ENCODE measurements around the gene UCN.
A peak's percentile ranks its signal among the peaks of the same experiment; 100 is the strongest.
"Not testable (repeated sequence)": the region's sequence is repeated elsewhere in the genome, so short reads cannot be mapped to it uniquely, and the experiment has no call there.

UCN gene

DNA sequence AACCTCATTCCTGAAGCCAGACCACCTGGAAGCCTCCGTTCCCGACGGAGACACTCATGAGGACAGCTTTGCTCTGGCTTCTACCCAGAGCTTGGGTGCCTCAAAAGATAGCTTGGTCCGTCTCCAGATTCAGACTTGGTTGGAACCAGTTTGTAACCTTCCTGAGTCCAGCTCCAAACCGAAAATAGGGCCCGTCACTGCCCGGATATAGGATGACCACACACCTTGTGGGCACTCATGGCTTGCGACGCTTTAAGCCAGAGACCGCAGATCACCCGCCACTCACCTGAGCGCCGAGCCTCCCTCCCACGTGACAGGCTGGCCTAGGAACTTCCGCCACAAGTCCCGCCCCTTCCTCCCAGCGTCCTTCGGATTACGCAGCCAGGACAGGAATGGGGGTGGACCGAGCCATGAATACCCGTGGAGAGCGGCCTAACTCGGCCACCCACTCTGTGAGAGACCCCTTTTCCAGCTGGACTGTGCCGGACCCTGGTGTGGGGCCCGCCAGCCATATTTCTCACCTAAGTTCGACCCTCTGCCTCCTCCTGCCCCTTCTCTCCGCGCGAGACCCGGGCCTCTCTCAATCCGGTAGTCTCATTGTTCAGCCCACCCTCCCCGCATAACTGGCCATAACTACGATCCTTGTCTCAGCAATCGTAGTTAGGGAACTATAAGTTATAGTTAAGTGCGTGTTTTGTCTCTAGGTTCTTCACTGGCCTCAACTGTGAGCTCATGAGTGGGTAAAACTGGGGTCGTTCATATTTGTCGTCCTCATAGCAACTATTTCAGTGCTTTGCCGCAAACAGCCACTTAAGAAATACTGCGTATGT lies 14.7 kb upstream of the UCN start, which contains the start of gene MPV17:
MPV17 (minus strand) TSS at position 332 of the 830 bp plus-strand sequence. CDS start 580 bp downstream, outside the sequence.
- Histone ChIP-seq H4K20me1 (ENCODE audit: insufficient read depth, low read length) (peaks cover 6% of the 10 kb centered on the region; the same call in 1 of the 2 replicates), H3K4me3 (ENCODE audit: low read depth in 1 of 2, low read length in 2 of 2) (peak within 1 kb of the TSS; percentile 89 to 91), H3K9ac (ENCODE audit: low read depth, low read length) (peak within 1 kb of the TSS; percentile 86), H3K36me3 (ENCODE audit: insufficient read depth, low read length) (peaks cover 29% of the 10 kb centered on the region), H3K27ac (ENCODE audit: low read length) (peak within 1 kb of the TSS; percentile 92), H2AFZ (ENCODE audit: low read depth, low read length) (peak within 1 kb of the TSS; percentile 92), H3K27me3 (ENCODE audit: insufficient read depth, low read length, poor library complexity) (no peaks in the 10 kb centered on the region), H3K9me3 (ENCODE audit: insufficient read depth, low read length, severe bottlenecking) (no peaks in the 10 kb centered on the region), H3K4me1 (ENCODE audit: insufficient read depth, low read length) (peaks cover 35% of the 10 kb centered on the region), H3K4me2 (ENCODE audit: insufficient read depth, low read length) (peak within 1 kb of the TSS; percentile 90), H3K79me2 (ENCODE audit: insufficient read depth, low read length) (peaks cover 35% of the 10 kb centered on the region)
- TF ChIP-seq EZH2 (IDR thresholded peaks at IDR 0.05; ENCODE audit: borderline replicate concordance, low read depth, low read length, severe bottlenecking) = no peak
- TF ChIP-seq, protein P1, sequence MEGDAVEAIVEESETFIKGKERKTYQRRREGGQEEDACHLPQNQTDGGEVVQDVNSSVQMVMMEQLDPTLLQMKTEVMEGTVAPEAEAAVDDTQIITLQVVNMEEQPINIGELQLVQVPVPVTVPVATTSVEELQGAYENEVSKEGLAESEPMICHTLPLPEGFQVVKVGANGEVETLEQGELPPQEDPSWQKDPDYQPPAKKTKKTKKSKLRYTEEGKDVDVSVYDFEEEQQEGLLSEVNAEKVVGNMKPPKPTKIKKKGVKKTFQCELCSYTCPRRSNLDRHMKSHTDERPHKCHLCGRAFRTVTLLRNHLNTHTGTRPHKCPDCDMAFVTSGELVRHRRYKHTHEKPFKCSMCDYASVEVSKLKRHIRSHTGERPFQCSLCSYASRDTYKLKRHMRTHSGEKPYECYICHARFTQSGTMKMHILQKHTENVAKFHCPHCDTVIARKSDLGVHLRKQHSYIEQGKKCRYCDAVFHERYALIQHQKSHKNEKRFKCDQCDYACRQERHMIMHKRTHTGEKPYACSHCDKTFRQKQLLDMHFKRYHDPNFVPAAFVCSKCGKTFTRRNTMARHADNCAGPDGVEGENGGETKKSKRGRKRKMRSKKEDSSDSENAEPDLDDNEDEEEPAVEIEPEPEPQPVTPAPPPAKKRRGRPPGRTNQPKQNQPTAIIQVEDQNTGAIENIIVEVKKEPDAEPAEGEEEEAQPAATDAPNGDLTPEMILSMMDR (IDR thresholded peaks at IDR 0.05; ENCODE audit: borderline replicate concordance, extremely low read depth, low read length, poor library complexity, severe bottlenecking) = no peak
- DNase-seq = peak; percentile 88
- peak; percentile 95 for ATAC-seq (ENCODE audit: insufficient read depth, low read depth)

DNA sequence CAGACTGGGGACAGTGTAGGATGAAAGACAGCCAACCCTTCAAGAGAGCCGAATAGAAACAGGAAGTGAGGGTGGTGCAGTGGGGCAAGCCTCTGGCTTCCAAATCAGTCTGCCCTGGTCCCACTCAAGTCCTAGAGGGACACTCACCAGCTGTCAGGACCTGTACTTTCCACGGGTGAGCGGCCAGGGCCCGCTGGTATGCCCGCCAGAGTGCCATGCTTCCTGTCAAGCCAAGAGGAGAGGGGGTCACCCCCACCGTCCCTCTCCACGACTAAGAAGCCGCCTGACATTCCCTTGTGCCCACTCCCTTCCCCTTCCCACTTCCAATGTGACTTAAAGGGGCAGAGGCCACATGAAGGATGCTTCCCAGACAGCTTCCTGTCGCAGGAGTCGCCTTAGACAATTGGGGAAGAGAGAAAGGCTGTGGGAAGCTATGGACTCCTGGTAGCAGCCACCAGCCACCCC lies 14.1 kb upstream of the UCN start:
- Histone ChIP-seq H2AFZ (ENCODE audit: low read depth, low read length) (peak overlapping the region; percentile 92), H3K27ac (ENCODE audit: low read length) (peak overlapping the region; percentile 92), H3K4me1 (ENCODE audit: insufficient read depth, low read length) (peaks cover 35% of the 10 kb centered on the region), H3K4me2 (ENCODE audit: insufficient read depth, low read length) (peak overlapping the region; percentile 90), H3K36me3 (ENCODE audit: insufficient read depth, low read length) (peaks cover 26% of the 10 kb centered on the region), H3K9ac (ENCODE audit: low read depth, low read length) (peak overlapping the region; percentile 86), H4K20me1 (ENCODE audit: insufficient read depth, low read length) (peaks cover 6% of the 10 kb centered on the region; the same call in 1 of the 2 replicates), H3K79me2 (ENCODE audit: insufficient read depth, low read length) (peaks cover 35% of the 10 kb centered on the region), H3K9me3 (ENCODE audit: insufficient read depth, low read length, severe bottlenecking) (no peaks in the 10 kb centered on the region), H3K27me3 (ENCODE audit: insufficient read depth, low read length, poor library complexity) (no peaks in the 10 kb centered on the region), H3K4me3 (ENCODE audit: low read depth in 1 of 2, low read length in 2 of 2) (peak overlapping the region; percentile 89 to 91)
- peak; percentile 27 for DNase-seq
- peak; percentile 44 for ATAC-seq (ENCODE audit: insufficient read depth, low read depth)
- TF ChIP-seq EZH2 (IDR thresholded peaks at IDR 0.05; ENCODE audit: borderline replicate concordance, low read depth, low read length, severe bottlenecking) = no peak
- TF ChIP-seq, protein P1 (IDR thresholded peaks at IDR 0.05; ENCODE audit: borderline replicate concordance, extremely low read depth, low read length, poor library complexity, severe bottlenecking) = no peak

DNA sequence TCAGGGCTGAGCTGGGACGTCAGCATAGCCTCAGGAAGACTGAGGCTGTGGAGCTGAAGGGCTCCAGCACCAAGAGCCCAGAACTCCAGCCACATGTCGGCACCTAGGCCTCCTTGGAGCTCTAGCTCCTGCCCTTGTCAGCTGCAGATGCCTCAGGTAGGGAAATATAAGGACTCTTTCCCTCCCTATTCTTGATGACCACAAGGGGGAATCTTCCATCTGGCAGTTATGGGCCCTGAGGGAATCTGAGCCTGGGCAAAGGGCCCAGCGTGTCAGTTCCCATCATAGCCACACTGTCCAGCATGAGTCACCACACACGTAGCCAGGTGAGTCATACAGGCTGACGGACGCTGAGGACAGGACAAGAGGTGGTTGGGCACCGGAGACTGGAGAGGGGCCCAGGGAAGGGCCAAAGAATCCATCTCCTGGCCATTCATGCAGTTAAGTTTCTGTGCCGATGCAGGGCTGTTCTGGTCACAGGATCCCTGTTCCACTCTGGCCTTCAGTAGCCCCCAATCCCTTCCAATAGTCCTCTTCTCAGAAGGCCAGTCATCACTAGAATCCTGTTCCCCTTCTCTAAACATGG lies 12.8 kb upstream of the UCN start:
- ATAC-seq (ENCODE audit: insufficient read depth, low read depth) = no peak

DNA sequence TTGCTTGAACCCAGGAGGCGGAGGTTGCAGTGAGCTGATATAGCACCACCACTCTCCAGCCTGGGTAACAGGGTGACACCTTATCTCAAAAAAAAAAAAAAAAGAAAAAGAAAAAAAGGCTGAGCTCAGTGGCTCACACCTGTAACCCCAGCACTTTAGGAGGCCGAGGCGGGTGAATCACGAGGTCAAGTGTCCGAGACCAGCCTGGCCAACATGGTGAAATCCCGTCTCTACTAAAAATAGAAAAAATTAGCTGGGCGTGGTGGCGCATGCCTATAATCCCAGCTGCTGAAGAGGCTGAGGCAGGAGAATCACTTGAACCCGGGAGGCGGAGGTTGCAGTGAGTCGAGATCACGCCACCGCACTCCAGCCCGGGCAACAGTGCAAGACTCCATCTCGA lies 11.6 kb upstream of the UCN start:
- H3K4me3 ChIP-seq (ENCODE audit: low read depth in 1 of 2, low read length in 2 of 2); DNase-seq; H3K9ac ChIP-seq (ENCODE audit: low read depth, low read length); H3K27me3 ChIP-seq (ENCODE audit: insufficient read depth, low read length, poor library complexity); H3K4me2 ChIP-seq (ENCODE audit: insufficient read depth, low read length); H4K20me1 ChIP-seq (ENCODE audit: insufficient read depth, low read length); H2AFZ ChIP-seq (ENCODE audit: low read depth, low read length); H3K27ac ChIP-seq (ENCODE audit: low read length); H3K9me3 ChIP-seq (ENCODE audit: insufficient read depth, low read length, severe bottlenecking); ATAC-seq (ENCODE audit: insufficient read depth, low read depth): not testable (repeated sequence)
- Histone ChIP-seq H3K79me2 (ENCODE audit: insufficient read depth, low read length) (peaks cover 35% of the 10 kb centered on the region), H3K4me1 (ENCODE audit: insufficient read depth, low read length) (peaks cover 33% of the 10 kb centered on the region), H3K36me3 (ENCODE audit: insufficient read depth, low read length) (peaks cover 16% of the 10 kb centered on the region)

More for the DNA sequence above, 12.8 kb upstream of the UCN start:
- H3K27ac ChIP-seq (ENCODE audit: low read length) = peak overlapping the region; percentile 92; the same call in 1 of the 2 replicates
- no peaks in the 10 kb centered on the region for H3K27me3 ChIP-seq (ENCODE audit: insufficient read depth, low read length, poor library complexity)
- peaks cover 35% of the 10 kb centered on the region for H3K79me2 ChIP-seq (ENCODE audit: insufficient read depth, low read length)
- H3K9me3 ChIP-seq (ENCODE audit: insufficient read depth, low read length, severe bottlenecking) = no peaks in the 10 kb centered on the region
- H2AFZ ChIP-seq (ENCODE audit: low read depth, low read length) = no peak overlapping the region
- peak overlapping the region; percentile 86; the same call in 1 of the 2 replicates for H3K9ac ChIP-seq (ENCODE audit: low read depth, low read length)
- H4K20me1 ChIP-seq (ENCODE audit: insufficient read depth, low read length) = peaks cover 6% of the 10 kb centered on the region; the same call in 1 of the 2 replicates
- H3K4me2 ChIP-seq (ENCODE audit: insufficient read depth, low read length) = peak overlapping the region; percentile 90; the same call in 1 of the 2 replicates
- TF ChIP-seq, protein P1 (IDR thresholded peaks at IDR 0.05; ENCODE audit: borderline replicate concordance, extremely low read depth, low read length, poor library complexity, severe bottlenecking) = no peak
- TF ChIP-seq EZH2 (IDR thresholded peaks at IDR 0.05; ENCODE audit: borderline replicate concordance, low read depth, low read length, severe bottlenecking) = no peak
- DNase-seq = no peak
- peaks cover 21% of the 10 kb centered on the region for H3K36me3 ChIP-seq (ENCODE audit: insufficient read depth, low read length)
- no peak overlapping the region for H3K4me3 ChIP-seq (ENCODE audit: low read depth in 1 of 2, low read length in 2 of 2)
- peaks cover 35% of the 10 kb centered on the region for H3K4me1 ChIP-seq (ENCODE audit: insufficient read depth, low read length)
